ENCODE measurements around the gene CCR5AS.
"Not testable (repeated sequence)": the region's sequence is repeated elsewhere in the genome, so short reads cannot be mapped to it uniquely, and the experiment has no call there.

Gene CCR5AS

DNA sequence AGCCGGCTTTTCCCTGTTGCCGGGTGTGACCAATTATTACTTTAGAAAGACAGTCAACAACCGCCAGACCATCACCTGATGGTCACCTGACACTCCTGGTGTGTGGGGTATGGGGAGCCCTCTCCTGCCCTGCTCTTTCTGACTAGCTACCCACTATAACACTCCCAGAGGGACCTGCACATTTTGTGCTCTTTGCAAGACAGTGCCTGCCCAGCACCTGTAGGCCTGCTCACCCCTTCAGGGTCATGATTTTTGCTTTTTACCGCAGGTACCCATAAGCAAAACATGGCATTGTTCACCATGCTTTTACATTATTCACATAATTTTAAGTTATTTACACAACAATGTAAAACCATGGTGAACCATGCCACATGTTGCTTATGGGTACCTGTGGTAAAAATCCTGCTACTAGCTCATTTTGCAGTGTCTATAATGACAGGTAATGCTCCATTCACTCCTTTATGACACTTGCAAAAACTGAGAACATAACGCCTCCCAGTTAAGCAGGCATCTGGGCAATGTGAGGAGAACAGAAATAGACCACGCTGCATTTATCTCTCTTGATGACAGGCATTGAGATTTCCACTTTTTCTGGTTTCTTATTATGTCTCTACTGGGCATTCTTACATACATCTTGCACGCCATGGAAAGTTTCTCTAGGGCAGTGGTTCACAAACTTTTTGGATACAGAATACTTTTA lies 10.1 kb upstream of the CCR5AS start:
- peaks cover 27% of the 10 kb centered on the region for H3K4me1 Mint-ChIP-seq
- no peaks in the 10 kb centered on the region for H3K9me3 Mint-ChIP-seq
- peak overlapping the region; percentile 88 to 91 for H3K27ac Mint-ChIP-seq
- no peak for DNase-seq
- H3K4me3 Mint-ChIP-seq = peak overlapping the region in 1 of 2 donors; percentile 16
- ATAC-seq = peak; percentile 68
- H3K27me3 Mint-ChIP-seq = no peaks in the 10 kb centered on the region

DNA sequence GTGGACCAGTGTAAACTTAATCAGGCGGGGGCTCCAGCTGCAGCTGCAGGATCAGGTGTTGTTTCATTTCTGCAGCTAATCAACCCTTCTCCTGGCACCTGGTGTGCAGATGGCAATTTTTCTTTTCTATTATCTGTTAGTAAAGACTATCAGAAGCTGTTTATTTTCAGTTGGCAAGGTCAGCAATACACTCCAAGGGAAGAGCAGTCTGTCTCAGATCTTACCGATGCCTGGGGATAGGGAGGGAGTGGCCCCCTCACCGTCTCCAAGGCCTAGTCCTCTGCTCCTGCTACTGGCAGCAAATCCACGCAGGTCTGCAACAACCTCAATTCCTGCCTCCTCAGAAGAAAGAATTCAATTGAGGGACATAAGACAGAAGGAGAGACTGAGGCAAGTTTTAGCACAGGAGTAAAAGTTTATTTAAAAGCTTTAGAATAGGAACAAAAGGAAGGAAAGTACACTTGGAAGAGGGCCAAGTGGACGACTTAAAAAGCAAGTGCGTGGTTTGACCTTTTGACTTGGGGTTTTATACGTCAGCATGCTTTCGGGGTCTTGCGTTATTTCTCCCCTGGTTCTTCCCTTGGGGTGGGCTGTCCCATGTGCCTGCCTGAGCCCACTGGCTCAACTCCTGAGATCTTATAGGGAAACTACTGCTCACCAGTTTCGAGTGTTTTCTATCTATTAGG lies 9.4 kb upstream of the CCR5AS start:
- peak overlapping the region; percentile 8 to 16 for H3K4me3 Mint-ChIP-seq
- DNase-seq = peak; percentile 21
- no peaks in the 10 kb centered on the region for H3K27me3 Mint-ChIP-seq
- H3K4me1 Mint-ChIP-seq = peaks cover 27% of the 10 kb centered on the region
- peak; percentile 74 for ATAC-seq
- H3K27ac Mint-ChIP-seq = peak overlapping the region; percentile 43 to 91
- no peaks in the 10 kb centered on the region for H3K9me3 Mint-ChIP-seq

DNA sequence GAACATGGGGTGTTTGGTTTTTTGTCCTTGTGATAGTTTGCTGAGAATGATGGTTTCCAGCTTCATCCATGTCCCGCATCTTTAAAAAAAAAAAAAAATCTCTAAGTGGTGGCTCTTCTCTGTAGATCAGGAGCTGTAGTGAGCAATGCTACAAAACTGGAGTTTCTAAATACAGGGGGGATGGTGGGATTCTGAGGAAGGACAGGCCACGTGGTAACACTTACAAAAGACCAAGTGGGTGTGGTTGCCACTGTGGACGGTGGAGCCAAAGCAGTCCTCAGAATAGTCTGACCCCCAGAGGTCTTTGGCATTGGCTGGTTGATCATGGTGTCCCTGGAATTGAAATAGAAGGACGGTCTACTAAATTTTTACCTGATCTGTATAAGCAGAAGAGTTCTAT lies 7.9 kb upstream of the CCR5AS start:
- Mint-ChIP-seq H3K27ac (no peak overlapping the region), H3K27me3 (no peaks in the 10 kb centered on the region), H3K4me1 (peaks cover 34% of the 10 kb centered on the region), H3K9me3 (no peaks in the 10 kb centered on the region), H3K4me3 (no peak overlapping the region)
- ATAC-seq = no peak
- no peak for DNase-seq

DNA sequence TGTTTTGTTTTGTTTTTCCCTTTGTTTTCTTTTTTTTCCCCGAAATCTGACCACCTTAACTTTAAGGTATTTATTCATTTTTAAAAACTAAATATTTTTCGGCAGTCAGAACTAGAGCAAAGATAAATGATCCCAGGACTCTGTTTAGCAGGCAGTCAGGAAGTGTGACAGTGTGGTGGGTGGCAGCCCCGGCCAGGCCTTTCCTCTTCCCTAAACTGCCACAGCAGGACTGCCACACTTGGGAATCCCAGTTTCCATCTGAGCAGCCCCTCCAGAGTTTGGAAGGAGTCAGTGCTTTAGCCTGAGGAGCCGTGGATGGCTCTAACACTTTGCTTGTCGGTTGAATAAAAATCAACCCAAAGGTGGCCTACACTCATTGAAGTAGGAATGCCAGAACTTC lies 7.1 kb upstream of the CCR5AS start:
- DNase-seq (no peak), ATAC-seq (no peak)
- Mint-ChIP-seq H3K4me1 (peaks cover 42% of the 10 kb centered on the region), H3K4me3 (no peak overlapping the region), H3K9me3 (no peaks in the 10 kb centered on the region), H3K27ac (no peak overlapping the region), H3K27me3 (no peaks in the 10 kb centered on the region)

DNA sequence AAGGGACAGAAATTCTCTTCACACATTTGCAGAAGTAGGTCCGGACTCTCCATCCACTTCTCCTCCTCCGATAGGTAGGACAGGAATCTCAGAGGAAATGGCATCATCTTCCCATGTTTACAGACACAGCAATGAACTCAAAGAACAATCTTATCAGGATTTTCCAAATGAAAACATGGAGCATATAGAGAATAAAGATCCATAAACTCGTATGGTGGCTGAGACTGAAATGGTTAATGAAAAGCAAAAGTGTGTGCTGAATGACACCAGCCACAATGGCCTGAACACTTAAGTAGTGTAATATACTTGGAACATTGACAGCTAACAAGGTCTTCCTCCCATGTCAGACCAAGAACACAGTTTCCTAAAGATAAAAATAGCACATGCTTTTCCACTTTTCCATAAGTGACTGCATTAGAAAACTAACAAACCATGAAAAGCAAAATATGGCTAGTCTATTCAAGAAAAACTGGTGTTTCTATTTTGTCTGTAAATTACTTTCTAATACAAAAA lies 6.0 kb upstream of the CCR5AS start:
- DNase-seq (no peak), ATAC-seq (no peak)
- H3K27me3 Mint-ChIP-seq = no peaks in the 10 kb centered on the region
- no peak overlapping the region for H3K27ac Mint-ChIP-seq
- H3K4me1 Mint-ChIP-seq = peaks cover 52% of the 10 kb centered on the region
- no peaks in the 10 kb centered on the region for H3K9me3 Mint-ChIP-seq
- H3K4me3 Mint-ChIP-seq = no peak overlapping the region

DNA sequence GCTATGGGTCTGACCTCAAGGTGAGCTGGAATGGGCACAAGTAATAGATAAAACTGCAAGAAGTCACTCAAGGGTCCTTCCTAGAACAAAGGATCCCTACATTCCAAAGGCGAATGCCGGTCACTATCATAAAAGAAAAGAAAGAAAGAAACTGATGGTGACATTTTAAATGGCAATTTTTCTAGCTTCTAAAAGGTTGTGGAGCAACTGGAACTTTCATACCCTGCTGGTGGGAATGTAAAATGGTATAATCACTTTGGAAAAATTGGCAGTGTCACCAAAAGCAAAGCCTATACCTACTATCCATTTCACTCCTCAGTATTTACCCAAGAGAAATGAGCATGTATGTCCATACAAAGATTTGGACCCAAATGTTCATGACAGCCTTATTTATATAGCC lies 4.4 kb upstream of the CCR5AS start:
- Mint-ChIP-seq H3K4me3 (no peak overlapping the region), H3K9me3 (no peaks in the 10 kb centered on the region), H3K4me1 (peaks cover 50% of the 10 kb centered on the region), H3K27ac (no peak overlapping the region), H3K27me3 (no peaks in the 10 kb centered on the region)
- DNase-seq = no peak
- ATAC-seq = no peak

DNA sequence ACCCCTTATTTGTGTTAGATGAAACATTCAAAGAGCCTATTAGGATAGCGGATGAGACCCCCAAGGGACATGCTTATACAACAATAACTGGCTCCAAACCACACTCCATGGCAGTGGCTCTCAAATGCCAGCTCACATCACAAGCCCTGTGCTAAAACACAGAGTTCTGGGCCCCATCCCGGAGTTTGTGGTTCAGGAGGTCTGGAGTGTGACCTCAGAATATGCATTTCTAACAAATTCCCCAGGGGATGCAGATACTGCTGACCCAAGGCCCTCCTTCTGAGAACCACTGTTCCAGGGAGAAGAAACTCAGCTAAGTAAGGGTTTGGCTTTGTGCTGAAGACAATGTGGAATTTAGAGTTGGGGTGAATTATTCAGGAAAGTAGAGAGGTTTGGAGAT lies 3.8 kb upstream of the CCR5AS start:
- Mint-ChIP-seq H3K4me1 (peaks cover 45% of the 10 kb centered on the region), H3K27ac (no peak overlapping the region), H3K9me3 (no peaks in the 10 kb centered on the region), H3K27me3 (no peaks in the 10 kb centered on the region), H3K4me3 (no peak overlapping the region)
- DNase-seq (no peak), ATAC-seq (no peak)

DNA sequence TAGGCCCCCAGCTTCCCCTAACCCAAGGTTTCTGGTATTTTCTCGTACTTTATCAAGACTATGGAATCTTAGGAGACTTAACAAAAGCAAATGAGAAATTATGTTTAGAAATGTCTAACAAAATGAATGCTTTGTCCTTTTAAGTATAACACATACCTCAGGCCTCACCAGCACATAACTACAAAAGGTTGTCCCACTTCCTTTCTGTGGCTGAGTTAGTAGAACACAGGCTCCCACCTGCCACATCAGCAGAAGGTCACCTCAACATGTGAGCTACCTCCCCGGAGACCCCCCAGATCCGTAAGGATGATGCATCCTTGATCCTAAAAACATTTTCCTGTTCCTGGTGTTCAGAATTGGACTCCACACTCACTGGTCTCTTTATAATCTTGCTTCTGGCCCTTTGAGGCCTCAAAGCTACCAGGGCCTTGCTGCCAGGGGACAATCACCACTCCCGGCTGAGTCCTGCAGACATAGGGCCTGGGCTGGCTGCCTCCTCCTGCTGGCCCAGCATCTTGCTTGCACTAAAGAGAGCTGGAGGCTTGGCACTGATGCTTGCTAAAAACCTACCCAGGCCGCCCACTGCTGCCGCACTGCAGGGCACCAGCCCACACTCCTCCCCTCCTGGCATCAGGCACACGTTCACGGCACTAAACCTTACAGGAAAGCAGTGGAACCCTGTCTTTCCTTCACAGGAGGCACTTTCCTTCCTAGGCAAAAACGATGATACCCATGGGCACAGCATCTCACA lies 3.0 kb upstream of the CCR5AS start:
- no peak for DNase-seq
- H3K27ac Mint-ChIP-seq = peak overlapping the region in 1 of 2 donors; percentile 42
- peak overlapping the region in 1 of 2 donors; percentile 62 for H3K4me3 Mint-ChIP-seq
- ATAC-seq = no peak
- H3K9me3 Mint-ChIP-seq = no peaks in the 10 kb centered on the region
- peaks cover 41% of the 10 kb centered on the region for H3K4me1 Mint-ChIP-seq
- H3K27me3 Mint-ChIP-seq = no peaks in the 10 kb centered on the region

DNA sequence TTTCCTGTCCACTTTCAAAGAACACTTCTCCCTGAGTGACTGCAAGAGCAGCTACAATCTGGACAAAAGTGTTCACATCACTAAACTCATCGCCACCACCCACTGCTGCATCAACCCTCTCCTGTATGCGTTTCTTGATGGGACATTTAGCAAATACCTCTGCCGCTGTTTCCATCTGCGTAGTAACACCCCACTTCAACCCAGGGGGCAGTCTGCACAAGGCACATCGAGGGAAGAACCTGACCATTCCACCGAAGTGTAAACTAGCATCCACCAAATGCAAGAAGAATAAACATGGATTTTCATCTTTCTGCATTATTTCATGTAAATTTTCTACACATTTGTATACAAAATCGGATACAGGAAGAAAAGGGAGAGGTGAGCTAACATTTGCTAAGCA lies 2.0 kb upstream of the CCR5AS start:
- H3K27me3 Mint-ChIP-seq = no peaks in the 10 kb centered on the region
- H3K27ac Mint-ChIP-seq = no peak overlapping the region
- peaks cover 41% of the 10 kb centered on the region for H3K4me1 Mint-ChIP-seq
- H3K4me3 Mint-ChIP-seq = peak overlapping the region in 1 of 2 donors; percentile 8
- no peaks in the 10 kb centered on the region for H3K9me3 Mint-ChIP-seq
- ATAC-seq = no peak
- DNase-seq = no peak

DNA sequence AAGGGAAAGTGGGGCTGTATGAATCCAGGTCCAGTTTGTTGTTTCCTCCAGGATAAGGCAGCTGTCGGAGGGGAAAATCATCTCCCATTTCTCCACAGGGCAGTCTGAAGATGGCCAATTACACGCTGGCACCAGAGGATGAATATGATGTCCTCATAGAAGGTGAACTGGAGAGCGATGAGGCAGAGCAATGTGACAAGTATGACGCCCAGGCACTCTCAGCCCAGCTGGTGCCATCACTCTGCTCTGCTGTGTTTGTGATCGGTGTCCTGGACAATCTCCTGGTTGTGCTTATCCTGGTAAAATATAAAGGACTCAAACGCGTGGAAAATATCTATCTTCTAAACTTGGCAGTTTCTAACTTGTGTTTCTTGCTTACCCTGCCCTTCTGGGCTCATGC lies 1.1 kb upstream of the CCR5AS start:
- Mint-ChIP-seq H3K27me3 (no peaks in the 10 kb centered on the region), H3K27ac (peak overlapping the region in 1 of 2 donors; percentile 97), H3K9me3 (peaks cover 0 to 2% of the 10 kb centered on the region in 2 donors), H3K4me1 (peaks cover 41% of the 10 kb centered on the region), H3K4me3 (peak overlapping the region; percentile 87 to 95)
- no peak for ATAC-seq
- DNase-seq = no peak

DNA sequence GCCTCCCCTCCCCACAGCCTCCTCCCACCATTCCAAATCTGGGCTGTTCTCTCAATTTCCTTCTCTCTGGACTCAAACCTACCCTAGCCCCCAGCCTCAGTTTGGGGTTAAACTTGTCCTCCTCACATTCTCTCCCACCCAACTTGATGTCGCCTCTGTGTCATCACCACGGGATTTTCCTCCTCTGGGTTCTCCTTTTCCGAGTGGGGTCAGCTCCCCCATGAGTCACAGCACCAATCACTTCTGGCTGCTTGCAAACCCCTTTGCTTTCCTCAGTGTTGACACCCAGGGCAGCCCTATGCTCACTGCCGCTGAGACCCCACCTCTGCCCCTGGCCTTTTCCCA lies 451 bp downstream of the CCR5AS start:
- DNase-seq = no peak
- Mint-ChIP-seq H3K27ac (peak overlapping the region; percentile 95 to 97), H3K27me3 (no peaks in the 10 kb centered on the region), H3K9me3 (peaks cover 0 to 4% of the 10 kb centered on the region in 2 donors), H3K4me1 (peaks cover 41% of the 10 kb centered on the region), H3K4me3 (peak overlapping the region; percentile 87 to 95)
- ATAC-seq = no peak

DNA sequence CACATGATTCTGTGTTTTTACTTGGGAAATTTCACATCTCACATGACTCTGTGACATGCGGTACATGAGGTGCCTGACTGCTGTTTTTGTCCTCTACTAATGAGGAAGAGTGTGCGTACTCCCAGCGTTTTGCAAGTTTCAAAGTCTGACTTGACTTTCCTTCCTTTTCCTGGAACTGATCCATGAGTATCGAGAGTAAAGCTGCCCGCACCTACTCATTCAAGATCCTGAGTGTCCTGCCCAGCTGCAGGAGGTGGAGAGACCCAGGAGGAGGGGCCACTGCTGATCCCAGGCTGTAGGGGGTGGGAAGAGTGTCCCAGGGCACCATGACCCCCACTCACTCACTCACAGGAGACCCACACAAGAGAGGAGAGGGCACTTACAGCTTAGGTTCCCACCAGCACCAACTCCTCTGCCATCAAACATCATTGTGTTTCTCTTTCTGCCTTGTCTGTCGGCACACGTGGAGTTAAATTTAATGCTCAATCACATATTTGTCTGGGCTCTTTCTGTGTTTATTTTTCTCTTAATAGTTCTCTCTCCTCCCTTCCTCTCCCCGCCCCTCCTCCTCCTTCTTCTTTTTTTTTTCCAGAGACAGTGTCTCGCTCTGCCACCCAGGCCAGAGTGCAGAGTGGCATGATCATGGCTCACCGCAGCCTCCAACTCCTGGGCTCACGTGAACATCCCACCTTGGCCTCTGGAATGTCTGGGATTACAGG lies 1.4 kb downstream of the CCR5AS start:
- H3K27me3 Mint-ChIP-seq = no peaks in the 10 kb centered on the region

DNA sequence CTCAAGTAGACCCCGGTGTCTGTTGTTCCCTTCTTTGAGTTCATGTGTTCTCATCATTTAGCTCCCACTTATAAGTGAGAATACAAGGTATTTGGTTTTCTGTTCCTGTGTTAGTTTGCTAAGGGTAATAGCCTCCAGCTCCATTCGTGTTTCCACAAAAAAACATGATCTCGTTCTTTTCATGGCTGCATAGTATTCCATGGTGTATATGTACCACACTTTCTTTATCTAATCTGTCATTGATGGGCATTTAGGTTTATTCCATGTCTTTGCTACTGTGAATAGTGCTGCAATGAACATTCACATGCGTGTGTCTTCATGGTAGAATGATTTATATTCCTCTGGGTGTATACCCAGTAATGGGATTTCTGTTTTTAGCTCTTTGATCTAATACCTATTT lies 4.0 kb downstream of the CCR5AS start:
- H3K27me3 Mint-ChIP-seq, H3K4me3 Mint-ChIP-seq: not testable (repeated sequence)

More for the DNA sequence above, 1.4 kb downstream of the CCR5AS start:
- DNase-seq (no peak), ATAC-seq (no peak)
- no peak overlapping the region for H3K27ac Mint-ChIP-seq
- H3K4me3 Mint-ChIP-seq = no peak overlapping the region
- peaks cover 0 to 4% of the 10 kb centered on the region in 2 donors for H3K9me3 Mint-ChIP-seq
- H3K4me1 Mint-ChIP-seq = peaks cover 41% of the 10 kb centered on the region

DNA sequence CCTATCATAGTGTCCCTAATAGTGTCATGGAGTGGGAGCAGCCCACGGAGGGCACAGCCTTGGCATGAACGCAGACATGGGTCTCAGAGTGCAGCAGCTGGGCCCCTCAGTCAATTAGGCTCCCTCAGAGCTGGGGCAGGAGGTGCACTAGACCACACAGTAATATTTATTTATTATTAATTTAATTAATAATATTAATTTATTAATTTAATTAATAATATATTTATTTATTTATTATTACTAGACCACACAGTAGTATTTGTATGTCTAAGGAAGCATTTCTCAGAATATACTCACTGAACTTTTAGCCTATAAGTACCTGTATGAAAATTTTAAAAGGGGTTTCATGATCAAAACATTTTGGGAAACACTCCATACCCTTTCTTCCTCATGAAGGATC lies 5.3 kb downstream of the CCR5AS start:
- Mint-ChIP-seq H3K27me3 (no peaks in the 10 kb centered on the region), H3K4me1 (peaks cover 10% of the 10 kb centered on the region), H3K4me3 (no peak overlapping the region), H3K27ac (no peak overlapping the region), H3K9me3 (peaks cover 0 to 4% of the 10 kb centered on the region in 2 donors)
- DNase-seq (no peak), ATAC-seq (no peak)

More for the DNA sequence above, 4.0 kb downstream of the CCR5AS start:
- not testable (repeated sequence) for H3K9me3 Mint-ChIP-seq, ATAC-seq, H3K27ac Mint-ChIP-seq, DNase-seq
- peaks cover 15% of the 10 kb centered on the region for H3K4me1 Mint-ChIP-seq

DNA sequence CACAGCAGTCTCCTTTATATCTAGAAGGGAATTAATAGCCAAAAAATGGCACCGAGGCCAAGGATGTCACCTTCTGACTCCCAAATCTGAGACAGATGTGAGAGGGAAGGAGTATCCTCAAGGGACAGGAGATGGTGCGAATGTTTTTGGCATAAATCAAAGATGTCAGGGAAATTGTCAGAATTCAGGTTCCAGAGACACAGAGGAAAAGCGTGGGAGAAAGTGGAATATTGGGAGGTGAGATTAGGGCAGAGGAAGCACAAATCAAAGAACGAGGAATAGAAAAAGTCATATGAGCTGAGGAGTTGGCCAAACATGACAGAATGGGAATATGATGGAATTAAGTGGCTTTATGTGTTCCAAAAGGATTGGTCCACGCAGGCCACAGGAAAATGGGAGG lies 6.0 kb downstream of the CCR5AS start:
- ATAC-seq = no peak
- H3K4me1 Mint-ChIP-seq = peaks cover 12% of the 10 kb centered on the region
- no peaks in the 10 kb centered on the region for H3K27me3 Mint-ChIP-seq
- no peak overlapping the region for H3K4me3 Mint-ChIP-seq
- H3K27ac Mint-ChIP-seq = no peak overlapping the region
- no peak for DNase-seq
- peaks cover 0 to 4% of the 10 kb centered on the region in 2 donors for H3K9me3 Mint-ChIP-seq
